Right lobe of liver (tissue), 4 donors: Measurements from ENCODE around the gene CYP2U1.

Experiments
- POLR2A ChIP-seq: fragments of 450-650 bp; IDR thresholded peaks from one replicate; pipeline ENCODE4 v1.6.1; 2017; ENCODE audit warnings: antibody characterized with exemption, mild to moderate bottlenecking
- TF ChIP-seq, protein P1 (sequence below), 4 donors: fragments of 200-600 bp in 3 of 4; fragments of 450-650 bp in 1 of 4; IDR thresholded peaks; one replicate each; pipeline versions ENCODE4 v1.5.1 to v1.8.0; 2016 to 2022; ENCODE audit warnings: antibody characterized with exemption in 4 of 4, mild to moderate bottlenecking in 2 of 4
- donor health status: DM: no; HTN: no; CAD: no.
- donor health status: DM: no; HTN: no; CAD: no.
- donor health status: DM: no; HTN: yes; CAD: no.

GRCh38 chr4:107951551-107951950 lies 20.2 kb downstream of the CYP2U1 start:
- TF ChIP-seq, protein P1, sequence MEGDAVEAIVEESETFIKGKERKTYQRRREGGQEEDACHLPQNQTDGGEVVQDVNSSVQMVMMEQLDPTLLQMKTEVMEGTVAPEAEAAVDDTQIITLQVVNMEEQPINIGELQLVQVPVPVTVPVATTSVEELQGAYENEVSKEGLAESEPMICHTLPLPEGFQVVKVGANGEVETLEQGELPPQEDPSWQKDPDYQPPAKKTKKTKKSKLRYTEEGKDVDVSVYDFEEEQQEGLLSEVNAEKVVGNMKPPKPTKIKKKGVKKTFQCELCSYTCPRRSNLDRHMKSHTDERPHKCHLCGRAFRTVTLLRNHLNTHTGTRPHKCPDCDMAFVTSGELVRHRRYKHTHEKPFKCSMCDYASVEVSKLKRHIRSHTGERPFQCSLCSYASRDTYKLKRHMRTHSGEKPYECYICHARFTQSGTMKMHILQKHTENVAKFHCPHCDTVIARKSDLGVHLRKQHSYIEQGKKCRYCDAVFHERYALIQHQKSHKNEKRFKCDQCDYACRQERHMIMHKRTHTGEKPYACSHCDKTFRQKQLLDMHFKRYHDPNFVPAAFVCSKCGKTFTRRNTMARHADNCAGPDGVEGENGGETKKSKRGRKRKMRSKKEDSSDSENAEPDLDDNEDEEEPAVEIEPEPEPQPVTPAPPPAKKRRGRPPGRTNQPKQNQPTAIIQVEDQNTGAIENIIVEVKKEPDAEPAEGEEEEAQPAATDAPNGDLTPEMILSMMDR (IDR thresholded peaks at IDR 0.05), result no peak
- TF ChIP-seq POLR2A, result no peak
